Measurements from ENCODE around the gene RHNO1.

DNA sequence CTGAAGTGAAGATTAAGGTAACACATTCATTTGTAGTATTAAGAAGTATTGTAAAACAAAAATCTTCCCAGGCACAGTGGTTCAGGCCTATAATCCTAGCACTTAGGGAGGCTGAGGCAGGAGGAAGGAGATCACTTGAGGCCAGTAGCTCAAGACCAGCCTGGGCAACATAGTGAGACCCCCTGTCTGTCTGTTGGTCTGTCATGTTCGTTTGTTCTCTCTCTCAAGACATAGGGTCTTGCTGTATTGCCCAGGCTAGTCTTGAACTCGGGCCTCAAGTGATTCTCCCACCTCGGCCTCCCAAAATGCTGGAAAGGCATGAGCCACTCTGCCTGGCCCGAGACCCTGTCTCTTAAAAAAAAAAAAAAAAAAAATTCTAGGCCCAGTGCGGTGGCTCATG lies 20.4 kb downstream of the RHNO1 start:
- TF ChIP-seq, protein P1, sequence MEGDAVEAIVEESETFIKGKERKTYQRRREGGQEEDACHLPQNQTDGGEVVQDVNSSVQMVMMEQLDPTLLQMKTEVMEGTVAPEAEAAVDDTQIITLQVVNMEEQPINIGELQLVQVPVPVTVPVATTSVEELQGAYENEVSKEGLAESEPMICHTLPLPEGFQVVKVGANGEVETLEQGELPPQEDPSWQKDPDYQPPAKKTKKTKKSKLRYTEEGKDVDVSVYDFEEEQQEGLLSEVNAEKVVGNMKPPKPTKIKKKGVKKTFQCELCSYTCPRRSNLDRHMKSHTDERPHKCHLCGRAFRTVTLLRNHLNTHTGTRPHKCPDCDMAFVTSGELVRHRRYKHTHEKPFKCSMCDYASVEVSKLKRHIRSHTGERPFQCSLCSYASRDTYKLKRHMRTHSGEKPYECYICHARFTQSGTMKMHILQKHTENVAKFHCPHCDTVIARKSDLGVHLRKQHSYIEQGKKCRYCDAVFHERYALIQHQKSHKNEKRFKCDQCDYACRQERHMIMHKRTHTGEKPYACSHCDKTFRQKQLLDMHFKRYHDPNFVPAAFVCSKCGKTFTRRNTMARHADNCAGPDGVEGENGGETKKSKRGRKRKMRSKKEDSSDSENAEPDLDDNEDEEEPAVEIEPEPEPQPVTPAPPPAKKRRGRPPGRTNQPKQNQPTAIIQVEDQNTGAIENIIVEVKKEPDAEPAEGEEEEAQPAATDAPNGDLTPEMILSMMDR (IDR thresholded peaks at IDR 0.05; ENCODE audit: low read depth, low read length), result no peak
- TF ChIP-seq POLR2A (IDR thresholded peaks at IDR 0.05; ENCODE audit: extremely low read depth, insufficient read length) (no peak), MAX (IDR thresholded peaks at IDR 0.05; ENCODE audit: low read depth, low read length) (no peak), MYC (IDR thresholded peaks at IDR 0.05; ENCODE audit: low read depth, low read length) (no peak)
